ENCODE data around the gene PLCZ1.
"Not testable (repeated sequence)": the region's sequence is repeated elsewhere in the genome, so short reads cannot be mapped to it uniquely, and the experiment has no call there.

PLCZ1 gene

GRCh38 chr12:18737819-18738218 is at the start of gene PLCZ1, which contains the start of gene CAPZA3:
TSS of gene PLCZ1 (minus strand) at chr12:18738012. CDS start at chr12:18737371, 641 bp downstream.
TSS of gene CAPZA3 (plus strand) at chr12:18738119. CDS start at chr12:18738269, 150 bp downstream.
- no peak for DNase-seq (ENCODE audit: low read depth)

- not testable (repeated sequence) for DNase-seq (ENCODE audit: low read depth)
Observed at GRCh38 chr12:18785465-18785864, 47.7 kb upstream of the PLCZ1 start.

- DNase-seq (ENCODE audit: low read depth): no peak
Observed at GRCh38 chr12:18782827-18783226, 45.0 kb upstream of the PLCZ1 start.

GRCh38 chr12:18766479-18766878 is 28.7 kb upstream of the PLCZ1 start:
- DNase-seq (ENCODE audit: low read depth): not testable (repeated sequence)

GRCh38 chr12:18755341-18755740 is 17.5 kb upstream of the PLCZ1 start:
- no peak for DNase-seq (ENCODE audit: low read depth)

GRCh38 chr12:18754124-18754707 is 16.4 kb upstream of the PLCZ1 start:
- no peak for DNase-seq (ENCODE audit: low read depth)

- DNase-seq (ENCODE audit: low read depth): no peak
Observed at GRCh38 chr12:18753481-18754123, 15.8 kb upstream of the PLCZ1 start.

GRCh38 chr12:18752947-18753346 is 15.1 kb upstream of the PLCZ1 start:
- DNase-seq (ENCODE audit: low read depth): no peak

- DNase-seq (ENCODE audit: low read depth): no peak
Observed at GRCh38 chr12:18752280-18752920, 14.6 kb upstream of the PLCZ1 start.

GRCh38 chr12:18751866-18752265 is 14.1 kb upstream of the PLCZ1 start:
- no peak for DNase-seq (ENCODE audit: low read depth)

GRCh38 chr12:18750085-18750484 is 12.3 kb upstream of the PLCZ1 start:
- no peak for DNase-seq (ENCODE audit: low read depth)

GRCh38 chr12:18749386-18749957 is 11.7 kb upstream of the PLCZ1 start:
- no peak for DNase-seq (ENCODE audit: low read depth)

GRCh38 chr12:18747895-18748294 is 10.1 kb upstream of the PLCZ1 start:
- DNase-seq (ENCODE audit: low read depth): no peak

- DNase-seq (ENCODE audit: low read depth): no peak
Observed at GRCh38 chr12:18731156-18731555, 6.7 kb downstream of the PLCZ1 start.

GRCh38 chr12:18723752-18724151 is 14.1 kb downstream of the PLCZ1 start:
- DNase-seq (ENCODE audit: low read depth): no peak

- no peak for DNase-seq (ENCODE audit: low read depth)
Observed at GRCh38 chr12:18721452-18721851, 16.4 kb downstream of the PLCZ1 start.

- no peak for DNase-seq (ENCODE audit: low read depth)
Observed at GRCh38 chr12:18720690-18721089, 17.1 kb downstream of the PLCZ1 start.

- no peak for DNase-seq (ENCODE audit: low read depth)
Observed at GRCh38 chr12:18719922-18720510, 17.8 kb downstream of the PLCZ1 start.

- DNase-seq (ENCODE audit: low read depth): no peak
Observed at GRCh38 chr12:18718462-18718861, 19.4 kb downstream of the PLCZ1 start.

GRCh38 chr12:18716236-18716635 is 21.6 kb downstream of the PLCZ1 start:
- no peak for DNase-seq (ENCODE audit: low read depth)

GRCh38 chr12:18706798-18707197 is 31.0 kb downstream of the PLCZ1 start:
- no peak for DNase-seq (ENCODE audit: low read depth)

- DNase-seq (ENCODE audit: low read depth): no peak
Observed at GRCh38 chr12:18703911-18704310, 33.9 kb downstream of the PLCZ1 start.

GRCh38 chr12:18703321-18703720 is 34.5 kb downstream of the PLCZ1 start:
- DNase-seq (ENCODE audit: low read depth): no peak

All from activated T-cell treated with anti-CD3 and anti-CD28 coated beads for 48 hours (primary cell).